HEK293T (cell line): ENCODE measurements around the gene BFAR.
A peak's percentile ranks its signal among the peaks of the same experiment; 100 is the strongest.
"Not testable (repeated sequence)": the region's sequence is repeated elsewhere in the genome, so short reads cannot be mapped to it uniquely, and the experiment has no call there.

Experiments used
- CTCF ChIA-PET: fragments of 350-600 bp; formaldehyde crosslinking; extraction: SDS; loops from one replicate; lab custom pipeline; 2021; ENCODE audit warnings: antibody characterized with exemption, inconsistent platforms; lab: Yijun Ruan, JAX
- POLR2A ChIA-PET: fragments of 350-600 bp; formaldehyde crosslinking; extraction: SDS; loops from one replicate; lab custom pipeline; 2020; ENCODE audit warnings: antibody characterized with exemption, inconsistent platforms; lab: Yijun Ruan, JAX
- DNase-seq: peaks from one replicate; pipeline ENCODE4 v3.0.0; 2012; ENCODE audit warnings: mixed read lengths; ENCODE audit errors: extremely low spot score
- ARNT ChIP-seq: fragments of 450-650 bp; IDR thresholded peaks from 2 replicates; pipeline ENCODE4 v1.6.1; 2017; ENCODE audit warnings: mild to moderate bottlenecking
- BHLHE40 ChIP-seq: fragments of 450-650 bp; IDR thresholded peaks from 2 replicates; pipeline ENCODE4 v1.6.1; 2016; ENCODE audit warnings: mild to moderate bottlenecking, moderate library complexity, borderline replicate concordance
- CTBP1 ChIP-seq: fragments of 450-650 bp; IDR thresholded peaks from 2 replicates; pipeline ENCODE4 v1.6.1; 2016; ENCODE audit warnings: borderline replicate concordance
- ELF4 ChIP-seq: fragments of 450-650 bp; IDR thresholded peaks from 2 replicates; pipeline ENCODE4 v1.6.1; 2017; ENCODE audit warnings: antibody characterized with exemption
- FOXA1 ChIP-seq: fragments of 450-650 bp; IDR thresholded peaks from 2 replicates; pipeline ENCODE4 v1.6.1; 2016; ENCODE audit warnings: mild to moderate bottlenecking
- FOXK2 ChIP-seq: fragments of 450-650 bp; IDR thresholded peaks from 2 replicates; pipeline ENCODE4 v1.6.1; 2016; ENCODE audit warnings: mild to moderate bottlenecking
- FOXM1 ChIP-seq: fragments of 450-650 bp; IDR thresholded peaks from 2 replicates; pipeline ENCODE4 v1.6.1; 2017; ENCODE audit warnings: mild to moderate bottlenecking, borderline replicate concordance
- HDGF ChIP-seq: fragments of 450-650 bp; IDR thresholded peaks from 2 replicates; pipeline ENCODE4 v1.6.1; 2017; ENCODE audit warnings: antibody characterized with exemption, borderline replicate concordance
- L3MBTL2 ChIP-seq: fragments of 450-650 bp; conservative IDR thresholded peaks from 2 replicates; pipeline ENCODE4 v1.6.1; 2016; ENCODE audit warnings: mild to moderate bottlenecking
- LEF1 ChIP-seq: fragments of 450-650 bp; IDR thresholded peaks from 2 replicates; pipeline ENCODE4 v1.6.1; 2017; ENCODE audit warnings: mild to moderate bottlenecking, borderline replicate concordance
- NFRKB ChIP-seq: fragments of 450-650 bp; IDR thresholded peaks from 2 replicates; pipeline ENCODE4 v1.6.1; 2016; ENCODE audit warnings: mild to moderate bottlenecking, moderate library complexity
- SP1 ChIP-seq: fragments of 450-650 bp; IDR thresholded peaks from 2 replicates; pipeline ENCODE4 v1.6.1; 2017
- SUZ12 ChIP-seq: fragments of 450-650 bp; IDR thresholded peaks from 2 replicates; pipeline ENCODE4 v1.6.1; 2016; ENCODE audit warnings: mild to moderate bottlenecking
- TARDBP ChIP-seq: fragments of 450-650 bp; IDR thresholded peaks from 2 replicates; pipeline ENCODE4 v1.6.1; 2016
- ZNF384 ChIP-seq: fragments of 450-650 bp; IDR thresholded peaks from 2 replicates; pipeline ENCODE4 v1.6.1; 2016
- TF ChIP-seq, protein P1 (sequence below): fragments of 450-650 bp; IDR thresholded peaks from 2 replicates; pipeline ENCODE4 v1.6.1; 2016

The BFAR gene

DNA sequence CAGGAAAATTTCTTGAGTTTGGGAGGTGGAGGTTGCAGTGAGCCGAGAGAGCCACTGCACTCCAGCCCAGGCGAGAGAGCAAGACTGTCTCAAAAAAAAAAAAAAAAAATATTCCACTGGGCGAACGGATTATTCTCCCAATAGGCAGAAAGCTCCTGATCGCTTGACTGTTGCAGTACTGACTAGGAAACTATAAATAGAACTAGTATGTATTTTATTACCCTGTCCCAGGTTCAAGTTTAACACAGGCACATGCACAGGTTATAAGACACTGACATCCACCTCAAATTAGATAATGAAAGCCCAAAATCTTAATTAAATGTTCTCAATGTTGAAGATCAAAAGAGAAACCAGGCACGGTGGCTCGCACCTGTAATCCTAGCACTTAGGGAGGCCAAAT is 14.2 kb upstream of the BFAR start:
- TF ChIP-seq BHLHE40 (no peak), CTBP1 (no peak), LEF1 (no peak), L3MBTL2 (no peak), ZNF384 (no peak), FOXM1 (no peak)
- TF ChIP-seq, protein P1, sequence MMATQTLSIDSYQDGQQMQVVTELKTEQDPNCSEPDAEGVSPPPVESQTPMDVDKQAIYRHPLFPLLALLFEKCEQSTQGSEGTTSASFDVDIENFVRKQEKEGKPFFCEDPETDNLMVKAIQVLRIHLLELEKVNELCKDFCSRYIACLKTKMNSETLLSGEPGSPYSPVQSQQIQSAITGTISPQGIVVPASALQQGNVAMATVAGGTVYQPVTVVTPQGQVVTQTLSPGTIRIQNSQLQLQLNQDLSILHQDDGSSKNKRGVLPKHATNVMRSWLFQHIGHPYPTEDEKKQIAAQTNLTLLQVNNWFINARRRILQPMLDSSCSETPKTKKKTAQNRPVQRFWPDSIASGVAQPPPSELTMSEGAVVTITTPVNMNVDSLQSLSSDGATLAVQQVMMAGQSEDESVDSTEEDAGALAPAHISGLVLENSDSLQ: no peak
- ChIA-PET POLR2A (no interaction called here), CTCF (no interaction called here)
- no peak for DNase-seq

DNA sequence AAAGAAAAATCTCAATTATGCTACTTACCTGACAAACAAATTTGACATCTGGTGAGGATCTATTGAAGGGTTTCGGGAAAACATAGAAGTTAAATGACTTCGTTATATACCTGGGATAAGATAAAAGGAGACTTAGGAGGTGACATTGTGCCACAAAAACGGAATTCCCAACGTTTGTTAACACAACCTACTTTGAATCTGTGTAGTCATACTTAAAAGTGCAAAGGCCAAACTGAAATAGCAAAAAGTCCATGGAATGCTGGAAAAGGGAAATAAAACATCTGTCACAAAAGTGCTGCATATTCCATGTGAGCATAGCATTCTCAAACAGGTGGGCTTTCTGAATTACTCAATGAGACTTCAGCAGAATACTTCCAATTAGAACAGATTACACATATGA is 5.7 kb upstream of the BFAR start:
- TF ChIP-seq ZNF384 (no peak), SUZ12 (no peak), SP1 (no peak), LEF1 (no peak), HDGF (no peak)
- POLR2A ChIA-PET: no interaction called here

DNA sequence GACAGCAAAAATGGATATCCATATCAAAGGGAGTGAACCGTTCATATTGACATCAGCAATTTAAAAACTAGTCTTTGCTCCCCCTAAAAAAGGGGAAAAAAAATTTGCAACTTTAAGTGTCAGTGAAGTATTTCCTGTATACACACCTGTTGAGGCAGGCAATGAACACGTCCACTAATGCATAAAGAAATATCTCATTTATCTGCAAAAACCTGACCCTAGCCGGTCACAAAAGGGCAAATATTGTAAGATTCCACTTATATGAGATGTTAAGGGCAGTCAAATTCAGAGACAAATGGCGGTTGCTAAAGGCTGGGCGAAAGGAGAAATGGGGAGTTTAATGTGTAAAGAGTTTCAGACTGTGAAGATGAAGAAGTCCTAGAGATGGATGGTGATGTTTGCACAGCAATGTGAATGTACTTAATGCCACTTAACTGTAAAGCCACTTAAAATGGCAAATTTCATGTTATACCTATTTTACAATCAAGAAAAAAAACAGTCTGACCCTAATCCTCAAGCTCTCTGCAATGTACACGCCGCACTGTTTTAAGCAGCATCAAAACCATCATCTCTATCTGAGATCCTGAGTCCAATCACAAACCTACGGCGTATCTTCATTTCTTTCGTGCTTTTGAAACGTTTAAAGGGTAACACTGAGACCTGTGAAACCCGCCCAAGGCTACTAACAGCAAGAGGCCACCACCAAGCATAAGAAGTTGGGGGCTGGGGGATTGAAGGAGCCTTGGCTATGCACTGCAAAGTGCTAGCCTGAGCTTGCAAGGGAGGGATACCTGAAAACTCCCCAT is 3.7 kb upstream of the BFAR start:
- ChIA-PET CTCF (no interaction called here), POLR2A (interaction anchor here (0.6 to 1.8 kb wide), 2 partner anchors 9 to 34 kb away, joined by 3 to 4 read pairs; no protein-coding TSS in a partner anchor)
- no peak for TF ChIP-seq CTBP1
- TF ChIP-seq FOXA1: no peak
- TF ChIP-seq, protein P1: no peak
- TF ChIP-seq ARNT: no peak
- TF ChIP-seq TARDBP: no peak
- no peak for TF ChIP-seq ELF4
- TF ChIP-seq FOXK2: no peak
- peak; percentile 10 for DNase-seq

More for the DNA sequence above, 5.7 kb upstream of the BFAR start:
- DNase-seq: no peak
- CTCF ChIA-PET: no interaction called here

GRCh38 chr16:14629612-14629918 is 3.2 kb upstream of the BFAR start:
- peak; percentile 17 for DNase-seq
- POLR2A ChIA-PET: interaction anchor here (0.6 to 1.8 kb wide), 3 partner anchors 9 to 35 kb away, joined by 3 to 4 read pairs (median 3); no protein-coding TSS in a partner anchor
- TF ChIP-seq FOXA1: no peak
- no peak for TF ChIP-seq CTBP1
- TF ChIP-seq TARDBP: no peak
- TF ChIP-seq BHLHE40: no peak
- no peak for TF ChIP-seq L3MBTL2
- no peak for TF ChIP-seq FOXK2
- no peak for TF ChIP-seq ARNT
- no peak for TF ChIP-seq FOXM1
- TF ChIP-seq, protein P1: no peak
- no peak for TF ChIP-seq SP1
- no peak for TF ChIP-seq NFRKB
- TF ChIP-seq SUZ12: no peak
- no peak for TF ChIP-seq ZNF384
- CTCF ChIA-PET: no interaction called here

- CTCF ChIA-PET: no interaction called here
- DNase-seq: peak; percentile 96
- POLR2A ChIA-PET: interaction anchor here (1.0 to 1.8 kb wide), 2 partner anchors 10 to 32 kb away, joined by 3 to 4 read pairs; no protein-coding TSS in a partner anchor
- TF ChIP-seq CTBP1 (no peak), FOXK2 (no peak), HDGF (no peak), TARDBP (no peak), SUZ12 (no peak), LEF1 (no peak), SP1 (no peak), L3MBTL2 (peak; percentile 80), FOXA1 (no peak), ZNF384 (peak; percentile 71; the same call in 1 of the 2 replicates), NFRKB (no peak), ELF4 (peak; percentile 90), BHLHE40 (no peak), FOXM1 (no peak), ARNT (no peak)
- TF ChIP-seq, protein P1: 0 out of 2 replicates have a peak, but pooled peaks have one; percentile 18
These were observed 2.7 kb upstream of the BFAR start, which contains the start of gene PARN for GRCh38 chr16:14629919-14630619. PARN (minus strand) TSS chr16:14630260; CDS start chr16:14630125, 135 bp downstream.

- CTCF ChIA-PET, DNase-seq: not testable (repeated sequence)
- POLR2A ChIA-PET: interaction anchor here (1.0 to 1.8 kb wide), 2 partner anchors 10 to 31 kb away, joined by 3 to 4 read pairs; no protein-coding TSS in a partner anchor
These were observed 2.0 kb upstream of the BFAR start for GRCh38 chr16:14630620-14631330.
